Common myeloid progenitor, CD34-positive (primary cell): ENCODE results near the gene PSMD10.

Experiments
- CTCF ChIA-PET: fragments of 350-600 bp; sonication (Branson Sonifier 250); formaldehyde crosslinking; loops from one replicate; lab custom pipeline; 2021; ENCODE audit warnings: antibody characterized with exemption; lab: Charles Lee
- POLR2A ChIA-PET: fragments of 350-600 bp; sonication (Branson Sonifier 250); formaldehyde crosslinking; loops from one replicate; lab custom pipeline; 2021; ENCODE audit warnings: antibody characterized with exemption; lab: Charles Lee
- DNase-seq, 3 donors: peaks; one replicate each; pipeline versions ENCODE4 v3.0.0 to v3.0.0-alpha.2; 2013
- H3K27ac ChIP-seq, 2 experiments: 1 replicate in 1 of 2; 2 replicates in 1 of 2; pipeline ENCODE4 v1.7.0; 2013; ENCODE audit warnings: inconsistent platforms in 2 of 2, low read length in 2 of 2, mild to moderate bottlenecking in 2 of 2, low read depth in 1 of 2, moderate library complexity in 1 of 2; ENCODE audit not compliant: severe bottlenecking in 2 of 2, insufficient read depth in 1 of 2, poor library complexity in 1 of 2
- H3K27me3 ChIP-seq, 5 experiments: replicated peaks in 2 of 5; 1 replicate in 3 of 5; 2 replicates in 2 of 5; pipeline versions ENCODE4 v1.6.1 to v1.7.0; 2013; ENCODE audit warnings: low read length in 4 of 5, mild to moderate bottlenecking in 2 of 5, moderate library complexity in 2 of 5, inconsistent platforms in 1 of 5; ENCODE audit not compliant: insufficient read depth in 5 of 5, control insufficient read depth in 4 of 5
- H3K36me3 ChIP-seq, 4 experiments: 1 replicate in 2 of 4; 2 replicates in 2 of 4; pipeline versions ENCODE4 v1.6.1 to v1.7.0; 2013; ENCODE audit warnings: low read length in 3 of 4, control low read depth in 1 of 4, mild to moderate bottlenecking in 1 of 4; ENCODE audit not compliant: control insufficient read depth in 4 of 4, insufficient read depth in 4 of 4
- H3K4me1 ChIP-seq, 4 experiments: 1 replicate in 3 of 4; 2 replicates in 1 of 4; pipeline versions ENCODE4 v1.6.1 to v1.7.1; 2013; ENCODE audit warnings: low read length in 3 of 4, mild to moderate bottlenecking in 3 of 4, control low read depth in 1 of 4, inconsistent platforms in 1 of 4, moderate library complexity in 1 of 4; ENCODE audit not compliant: control insufficient read depth in 4 of 4, insufficient read depth in 4 of 4; ENCODE audit errors: control extremely low read depth in 1 of 4
- H3K4me3 ChIP-seq, 7 experiments: 1 replicate in 4 of 7; 2 replicates in 3 of 7; pipeline versions ENCODE4 v1.5.1 to v1.7.0; 2013; ENCODE audit warnings: mild to moderate bottlenecking in 7 of 7, low read length in 6 of 7, moderate library complexity in 6 of 7, inconsistent platforms in 2 of 7, low read depth in 2 of 7, control low read depth in 1 of 7; ENCODE audit not compliant: insufficient read depth in 4 of 7, control insufficient read depth in 1 of 7; ENCODE audit errors: extremely low read depth in 1 of 7
- H3K9me3 ChIP-seq, 5 experiments: 1 replicate in 4 of 5; 2 replicates in 1 of 5; pipeline versions ENCODE4 v1.6.1 to v1.7.1; 2013; ENCODE audit warnings: low read length in 4 of 5, mild to moderate bottlenecking in 2 of 5, inconsistent platforms in 1 of 5, low read depth in 1 of 5, moderate library complexity in 1 of 5; ENCODE audit not compliant: control insufficient read depth in 4 of 5, insufficient read depth in 2 of 5; ENCODE audit errors: control extremely low read depth in 1 of 5
- WGBS: methylation state at CpG from one replicate; pipeline ENCODE4 v1.1.5; 2013; ENCODE audit not compliant: insufficient coverage; 5-methylcytosine and 5-hydroxymethylcytosine counted together

Gene PSMD10

DNA sequence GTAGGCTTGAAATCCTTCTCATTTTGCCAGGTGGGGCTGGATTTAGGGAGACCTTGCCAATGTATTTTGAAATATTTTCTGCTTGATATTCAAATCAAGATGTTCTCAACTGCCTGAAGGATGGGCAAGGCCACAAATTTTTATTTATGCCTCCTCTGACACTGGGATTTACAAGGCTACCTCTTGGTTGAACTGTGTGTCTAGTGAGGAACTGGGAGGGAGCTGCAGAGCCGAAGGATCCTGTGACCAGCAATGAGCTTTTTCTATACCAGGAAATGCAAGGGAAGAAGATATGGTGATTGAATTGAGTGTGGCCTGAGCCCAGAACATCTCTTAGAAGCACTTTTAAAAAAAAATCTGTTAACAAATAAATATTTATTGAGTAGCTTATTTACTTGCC lies 31.5 kb downstream of the PSMD10 start:
- ChIA-PET CTCF (interaction anchor here (1.1 kb wide), 1 partner anchor 41 kb away, joined by 3 read pairs; no protein-coding TSS in a partner anchor), POLR2A (no interaction called here)
- H3K4me3 ChIP-seq: no peak overlapping the region
- DNase-seq: no peak
- H3K9me3 ChIP-seq: no peaks in the 10 kb centered on the region
- no peaks in the 10 kb centered on the region for H3K27me3 ChIP-seq
- H3K36me3 ChIP-seq: no peaks in the 10 kb centered on the region
- H3K27ac ChIP-seq: no peak overlapping the region
- WGBS: 80% methylated on average over 1 of the region's 1 CpG
- no peaks in the 10 kb centered on the region for H3K4me1 ChIP-seq

- Histone ChIP-seq H3K9me3 (no peaks in the 10 kb centered on the region), H3K27me3 (peaks cover 0 to 5% (median 0%) of the 10 kb centered on the region in 5 experiments), H3K27ac (no peak overlapping the region), H3K4me1 (no peaks in the 10 kb centered on the region), H3K36me3 (no peaks in the 10 kb centered on the region), H3K4me3 (no peak overlapping the region)
- POLR2A ChIA-PET: no interaction called here
- DNase-seq: no peak
- CTCF ChIA-PET: no interaction called here
Observed at GRCh38 chrX:108055546-108055945, 35.8 kb downstream of the PSMD10 start.

- no peaks in the 10 kb centered on the region for H3K9me3 ChIP-seq
- no peaks in the 10 kb centered on the region for H3K36me3 ChIP-seq
- peaks cover 0 to 5% (median 0%) of the 10 kb centered on the region in 5 experiments for H3K27me3 ChIP-seq
- no peak overlapping the region for H3K4me3 ChIP-seq
- POLR2A ChIA-PET: no interaction called here
- DNase-seq: no peak
- H3K4me1 ChIP-seq: no peaks in the 10 kb centered on the region
- no peak overlapping the region for H3K27ac ChIP-seq
- CTCF ChIA-PET: no interaction called here
Observed at GRCh38 chrX:108053218-108053617, 38.1 kb downstream of the PSMD10 start.

- CTCF ChIA-PET: no interaction called here
- Histone ChIP-seq H3K27ac (no peak overlapping the region), H3K27me3 (peaks cover 0 to 5% (median 0%) of the 10 kb centered on the region in 5 experiments), H3K4me1 (no peaks in the 10 kb centered on the region), H3K9me3 (no peaks in the 10 kb centered on the region), H3K4me3 (no peak overlapping the region), H3K36me3 (no peaks in the 10 kb centered on the region)
- no peak for DNase-seq
- POLR2A ChIA-PET: no interaction called here
- no CpG with 5 or more reads among the region's 1 CpG for WGBS
Observed at GRCh38 chrX:108049649-108050048, 41.7 kb downstream of the PSMD10 start.

GRCh38 chrX:108044554-108045256 lies 46.6 kb downstream of the PSMD10 start, which contains the start of gene VSIG1:
Gene VSIG1, plus strand, starts transcription at chrX:108045065. Its CDS starts 66 bp downstream, at chrX:108045131.
- no peak within 1 kb of the TSS for H3K27ac ChIP-seq
- CTCF ChIA-PET: no interaction called here
- WGBS: 65% methylated on average over 5 of the region's 10 CpGs

DNA sequence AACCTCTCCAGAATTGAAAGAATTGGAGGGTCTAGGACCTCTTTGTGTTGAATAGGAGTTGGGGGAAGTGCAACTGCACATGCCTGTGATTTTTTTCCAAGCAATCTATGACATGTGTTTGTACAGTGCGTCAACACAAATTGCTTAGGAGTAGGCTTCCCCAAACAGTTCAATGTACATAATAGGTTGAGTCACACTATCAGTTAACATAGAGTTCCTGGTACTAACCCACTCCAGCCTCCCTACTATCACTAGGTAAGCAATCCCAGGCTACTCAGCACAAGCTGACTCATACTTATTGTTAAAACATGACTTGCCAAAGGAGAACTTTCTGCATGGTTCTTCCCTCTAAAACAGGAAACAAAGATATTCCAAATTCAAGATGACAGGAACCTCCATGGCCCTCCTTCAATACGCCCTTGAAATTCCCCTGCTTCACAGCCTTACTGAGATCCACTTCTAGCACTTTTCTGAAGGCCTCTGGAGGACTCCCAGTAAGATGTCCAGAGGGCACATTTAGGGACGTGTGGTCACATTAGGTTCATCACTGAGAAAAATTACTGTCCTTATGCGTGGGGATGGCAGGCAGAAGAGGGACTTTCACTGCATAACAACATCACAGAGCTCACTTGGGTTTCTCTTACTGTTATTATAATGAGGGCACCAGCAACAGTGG lies 54.9 kb downstream of the PSMD10 start:
- 73% methylated on average over 2 of the region's 4 CpGs for WGBS
- DNase-seq: no peak
- no peak overlapping the region for H3K4me3 ChIP-seq

More at GRCh38 chrX:108044554-108045256, 46.6 kb downstream of the PSMD10 start, which contains the start of gene VSIG1:
- H3K9me3 ChIP-seq: no peaks in the 10 kb centered on the region
- no peak for DNase-seq
- H3K27me3 ChIP-seq: no peaks in the 10 kb centered on the region
- H3K36me3 ChIP-seq: no peaks in the 10 kb centered on the region
- no peak within 1 kb of the TSS for H3K4me3 ChIP-seq
- H3K4me1 ChIP-seq: no peaks in the 10 kb centered on the region
- POLR2A ChIA-PET: no interaction called here

GRCh38 chrX:108034725-108035124 lies 56.6 kb downstream of the PSMD10 start:
- no peaks in the 10 kb centered on the region for H3K4me1 ChIP-seq
- no peaks in the 10 kb centered on the region for H3K9me3 ChIP-seq
- POLR2A ChIA-PET: no interaction called here
- no peak overlapping the region for H3K27ac ChIP-seq
- 79% methylated on average over 2 of the region's 3 CpGs for WGBS
- H3K4me3 ChIP-seq: no peak overlapping the region
- no peaks in the 10 kb centered on the region for H3K27me3 ChIP-seq
- CTCF ChIA-PET: no interaction called here
- no peaks in the 10 kb centered on the region for H3K36me3 ChIP-seq
- no peak for DNase-seq

More for the DNA sequence above, 54.9 kb downstream of the PSMD10 start:
- ChIA-PET CTCF (no interaction called here), POLR2A (no interaction called here)
- Histone ChIP-seq H3K27me3 (no peaks in the 10 kb centered on the region), H3K4me1 (no peaks in the 10 kb centered on the region), H3K9me3 (no peaks in the 10 kb centered on the region), H3K36me3 (no peaks in the 10 kb centered on the region), H3K27ac (no peak overlapping the region)
